H9 (cell line): Measurements from ENCODE around the gene TNFRSF21. TPM values are rescaled to one million over a fixed set of nuclear protein-coding genes. Genes with fewer than 3 reads are reported as not detected.

Experiments used
- DNase-seq: peaks from one replicate; pipeline ENCODE4 v3.0.0-alpha.2; 2017
- H2AFZ ChIP-seq: one replicate; pipeline ENCODE4 v1.6.1; 2013; ENCODE audit warnings: mild to moderate bottlenecking, low read length, control low read depth, moderate library complexity
- H2AK5ac ChIP-seq: 2 replicates; pipeline ENCODE4 v1.6.1; 2013; ENCODE audit warnings: low read length, control low read depth, mixed read lengths; ENCODE audit not compliant: insufficient read length
- H2BK120ac ChIP-seq: one replicate; pipeline ENCODE4 v1.6.1; 2013; ENCODE audit warnings: low read depth, mild to moderate bottlenecking, low read length, control low read depth, inconsistent platforms; ENCODE audit not compliant: poor library complexity, severe bottlenecking
- H2BK12ac ChIP-seq: 2 replicates; pipeline ENCODE4 v1.6.1; 2013; ENCODE audit warnings: low read length, control low read depth, mixed read lengths, low read depth; ENCODE audit not compliant: insufficient read length
- H2BK15ac ChIP-seq: 2 replicates; pipeline ENCODE4 v1.6.1; 2013; ENCODE audit warnings: low read depth, low read length, control low read depth
- H2BK20ac ChIP-seq: one replicate; pipeline ENCODE4 v1.6.1; 2013; ENCODE audit warnings: low read depth, mild to moderate bottlenecking, low read length, control low read depth, inconsistent platforms; ENCODE audit not compliant: poor library complexity, severe bottlenecking
- H2BK5ac ChIP-seq: 2 replicates; pipeline ENCODE4 v1.6.1; 2013; ENCODE audit warnings: low read length, control low read depth, mixed read lengths; ENCODE audit not compliant: insufficient read length
- H3K14ac ChIP-seq: 2 replicates; pipeline ENCODE4 v1.6.1; 2013; ENCODE audit warnings: low read length, control low read depth; ENCODE audit not compliant: insufficient read depth
- H3K18ac ChIP-seq: 2 replicates; pipeline ENCODE4 v1.6.1; 2013; ENCODE audit warnings: low read depth, mild to moderate bottlenecking, mixed read lengths, low read length, control low read depth; ENCODE audit not compliant: insufficient read length
- H3K23ac ChIP-seq: 2 replicates; pipeline ENCODE4 v1.6.1; 2013; ENCODE audit warnings: low read length, control low read depth, mixed read lengths, low read depth; ENCODE audit not compliant: insufficient read length
- H3K23me2 ChIP-seq: 2 replicates; pipeline ENCODE4 v1.6.1; 2013; ENCODE audit warnings: low read depth, mild to moderate bottlenecking, mixed read lengths, low read length, control low read depth; ENCODE audit not compliant: insufficient read length, poor library complexity, severe bottlenecking
- H3K27ac ChIP-seq: 2 replicates; pipeline ENCODE4 v1.5.1; 2013; ENCODE audit warnings: low read length, control low read depth, mixed read lengths, low read depth; ENCODE audit not compliant: insufficient read length
- H3K27me3 ChIP-seq: 2 replicates; pipeline ENCODE4 v1.6.1; 2013; ENCODE audit warnings: low read length, control low read depth, inconsistent platforms; ENCODE audit not compliant: insufficient read depth
- H3K4ac ChIP-seq: 2 replicates; pipeline ENCODE4 v1.6.1; 2013; ENCODE audit warnings: low read depth, mild to moderate bottlenecking, control low read depth, inconsistent platforms, low read length, moderate library complexity
- H3K4me1 ChIP-seq: 2 replicates; pipeline ENCODE4 v1.6.1; 2013; ENCODE audit warnings: low read length, control low read depth, inconsistent platforms; ENCODE audit not compliant: insufficient read depth
- H3K4me2 ChIP-seq: 2 replicates; pipeline ENCODE4 v1.6.1; 2013; ENCODE audit warnings: low read length, control low read depth, mixed read lengths; ENCODE audit not compliant: insufficient read length, insufficient read depth
- H3K56ac ChIP-seq: 2 replicates; pipeline ENCODE4 v1.6.1; 2013; ENCODE audit warnings: low read depth, mild to moderate bottlenecking, mixed read lengths, low read length, control low read depth; ENCODE audit not compliant: insufficient read length
- H3K79me1 ChIP-seq: 2 replicates; pipeline ENCODE4 v1.6.1; 2013; ENCODE audit warnings: low read depth, mild to moderate bottlenecking, moderate library complexity, low read length, control low read depth, inconsistent platforms; ENCODE audit not compliant: insufficient read depth, poor library complexity, severe bottlenecking
- H3K79me2 ChIP-seq: 2 replicates; pipeline ENCODE4 v1.6.1; 2013; ENCODE audit warnings: low read length, control low read depth, inconsistent platforms; ENCODE audit not compliant: insufficient read depth
- H3K9ac ChIP-seq: 2 replicates; pipeline ENCODE4 v1.6.1; 2013; ENCODE audit warnings: low read length, control low read depth, mixed read lengths; ENCODE audit not compliant: insufficient read length; ENCODE audit errors: extremely low read depth
- H3K9me3 ChIP-seq: one replicate; pipeline ENCODE4 v1.6.1; 2013; ENCODE audit warnings: low read depth, low read length, inconsistent platforms; ENCODE audit not compliant: control insufficient read depth
- H3T11ph ChIP-seq: one replicate; pipeline ENCODE4 v1.6.1; 2013; ENCODE audit warnings: mild to moderate bottlenecking, low read length, control low read depth, inconsistent platforms
- H4K20me1 ChIP-seq: one replicate; pipeline ENCODE4 v1.6.1; 2013; ENCODE audit not compliant: control insufficient read depth, insufficient read length, insufficient read depth
- H4K5ac ChIP-seq: 2 replicates; pipeline ENCODE4 v1.6.1; 2013; ENCODE audit warnings: low read depth, mild to moderate bottlenecking, mixed read lengths, low read length, control low read depth; ENCODE audit not compliant: insufficient read length
- H4K8ac ChIP-seq: replicated peaks from 2 replicates; pipeline ENCODE4 v1.6.1; 2013; ENCODE audit warnings: low read length, control low read depth, mixed read lengths, low read depth; ENCODE audit not compliant: insufficient read length
- H4K91ac ChIP-seq: 2 replicates; pipeline ENCODE4 v1.6.1; 2013; ENCODE audit warnings: low read depth, mild to moderate bottlenecking, moderate library complexity, mixed read lengths, low read length, control low read depth; ENCODE audit not compliant: insufficient read length
- H3K27ac Mint-ChIP-seq, 3 experiments: 2 replicates in 2 of 3; 3 replicates in 1 of 3; pipeline ENCODE4 v1.8.0; 2020 to 2021; ENCODE audit warnings: mixed read lengths in 3 of 3, mild to moderate bottlenecking in 1 of 3, moderate library complexity in 1 of 3
- H3K27me3 Mint-ChIP-seq: 2 replicates; pipeline ENCODE4 v1.8.0; 2021; ENCODE audit warnings: low read depth, mild to moderate bottlenecking, moderate library complexity, mixed read lengths
- H3K36me3 Mint-ChIP-seq, 3 experiments: 2 replicates in 2 of 3; 3 replicates in 1 of 3; pipeline ENCODE4 v1.8.0; 2020 to 2021; ENCODE audit warnings: low read depth in 3 of 3, mixed read lengths in 3 of 3; ENCODE audit not compliant: insufficient read depth in 1 of 3
- H3K4me1 Mint-ChIP-seq, 2 experiments: 2 replicates each; pipeline ENCODE4 v1.8.0; 2020; ENCODE audit warnings: mixed read lengths in 2 of 2
- H3K4me3 Mint-ChIP-seq, 2 experiments: 2 replicates in 1 of 2; 3 replicates in 1 of 2; pipeline ENCODE4 v1.8.0; 2020 to 2021; ENCODE audit warnings: mild to moderate bottlenecking in 2 of 2, mixed read lengths in 2 of 2, moderate library complexity in 1 of 2
- H3K9me3 Mint-ChIP-seq, 2 experiments: 2 replicates in 1 of 2; 3 replicates in 1 of 2; pipeline ENCODE4 v1.8.0; 2020; ENCODE audit warnings: mild to moderate bottlenecking in 2 of 2, mixed read lengths in 2 of 2, moderate library complexity in 1 of 2
- WGBS: extraction: QIAGEN DNeasy Blood & Tissue Kit; methylation state at CpG from one replicate; pipeline ENCODE4 v1.1.7; 2013; ENCODE audit warnings: missing lambda C conversion rate, low lambda C conversion rate, mixed read lengths; ENCODE audit not compliant: insufficient read length; ENCODE audit errors: extremely low coverage; 5-methylcytosine and 5-hydroxymethylcytosine counted together
- total RNA-seq: library from RNA; stranded (reverse); gene quantifications from 2 replicates; pipeline ENCODE4 v1.2.1, GENCODE V29; 2021
- TF ChIP-seq, protein P1 (sequence below): fragments of 200-600 bp; sonication (generic); conservative IDR thresholded peaks from 3 replicates; pipeline ENCODE4 v1.8.0; 2021; ENCODE audit warnings: antibody characterized with exemption, mild to moderate bottlenecking

TNFRSF21 gene
- total RNA-seq, 1 experiment from 2014 or later, result 39.1 TPM

DNA sequence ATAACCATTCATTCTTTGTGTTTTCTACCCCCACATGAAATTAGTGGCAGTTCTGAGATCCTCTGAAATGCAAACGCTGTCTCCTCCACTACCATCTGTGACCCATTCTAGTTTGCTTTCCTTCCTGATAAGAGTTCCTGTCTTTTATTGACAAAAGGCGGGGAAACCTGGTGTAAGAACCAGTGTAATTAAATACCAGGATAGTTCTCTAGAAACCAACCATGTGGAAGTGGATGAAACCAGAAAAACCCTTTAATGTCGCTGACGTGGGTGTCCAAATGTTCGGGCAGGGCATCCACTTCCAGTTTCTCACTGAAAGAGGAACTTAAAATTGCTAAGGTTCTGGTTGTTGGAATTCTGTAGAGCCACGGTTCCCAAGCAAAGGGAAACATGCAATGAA is 79.1 kb downstream of the TNFRSF21 start:
- Histone ChIP-seq H4K5ac (no peak overlapping the region), H3K23ac (no peak overlapping the region), H3K9me3 (no peaks in the 10 kb centered on the region), H3K79me1 (no peaks in the 10 kb centered on the region), H2AFZ (no peak overlapping the region), H3K4me2 (no peak overlapping the region), H4K20me1 (no peaks in the 10 kb centered on the region), H3T11ph (no peak overlapping the region), H2BK20ac (no peak overlapping the region), H3K18ac (no peak overlapping the region), H3K27me3 (no peaks in the 10 kb centered on the region), H3K14ac (no peak overlapping the region), H2BK15ac (no peak overlapping the region), H3K23me2 (no peaks in the 10 kb centered on the region), H3K56ac (no peak overlapping the region), H2AK5ac (no peak overlapping the region), H4K91ac (no peak overlapping the region), H4K8ac (no peak overlapping the region), H2BK12ac (no peak overlapping the region), H3K27ac (no peak overlapping the region), H3K79me2 (no peaks in the 10 kb centered on the region), H3K9ac (no peak overlapping the region), H3K4me1 (peaks cover 17% of the 10 kb centered on the region), H2BK120ac (no peak overlapping the region), H2BK5ac (peak overlapping the region; percentile 51), H3K4ac (no peak overlapping the region)
- H3K27ac Mint-ChIP-seq, result peak overlapping the region in 2 of 3 experiments; percentile 55 to 83; a peak in 3 of 7 replicates
- no CpG with 5 or more reads among the region's 6 CpGs for WGBS
- no peak for DNase-seq
- H3K27me3 Mint-ChIP-seq, result no peaks in the 10 kb centered on the region
- peaks cover 22 to 32% (median 31%) of the 10 kb centered on the region in 3 experiments for H3K36me3 Mint-ChIP-seq
- peaks cover 4 to 5% of the 10 kb centered on the region in 2 experiments; a peak in 2 of 5 replicates for H3K9me3 Mint-ChIP-seq
- peaks cover 30 to 36% of the 10 kb centered on the region in 2 experiments for H3K4me1 Mint-ChIP-seq
- no peak overlapping the region for H3K4me3 Mint-ChIP-seq
- TF ChIP-seq, protein P1, sequence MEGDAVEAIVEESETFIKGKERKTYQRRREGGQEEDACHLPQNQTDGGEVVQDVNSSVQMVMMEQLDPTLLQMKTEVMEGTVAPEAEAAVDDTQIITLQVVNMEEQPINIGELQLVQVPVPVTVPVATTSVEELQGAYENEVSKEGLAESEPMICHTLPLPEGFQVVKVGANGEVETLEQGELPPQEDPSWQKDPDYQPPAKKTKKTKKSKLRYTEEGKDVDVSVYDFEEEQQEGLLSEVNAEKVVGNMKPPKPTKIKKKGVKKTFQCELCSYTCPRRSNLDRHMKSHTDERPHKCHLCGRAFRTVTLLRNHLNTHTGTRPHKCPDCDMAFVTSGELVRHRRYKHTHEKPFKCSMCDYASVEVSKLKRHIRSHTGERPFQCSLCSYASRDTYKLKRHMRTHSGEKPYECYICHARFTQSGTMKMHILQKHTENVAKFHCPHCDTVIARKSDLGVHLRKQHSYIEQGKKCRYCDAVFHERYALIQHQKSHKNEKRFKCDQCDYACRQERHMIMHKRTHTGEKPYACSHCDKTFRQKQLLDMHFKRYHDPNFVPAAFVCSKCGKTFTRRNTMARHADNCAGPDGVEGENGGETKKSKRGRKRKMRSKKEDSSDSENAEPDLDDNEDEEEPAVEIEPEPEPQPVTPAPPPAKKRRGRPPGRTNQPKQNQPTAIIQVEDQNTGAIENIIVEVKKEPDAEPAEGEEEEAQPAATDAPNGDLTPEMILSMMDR, result no peak
